ENCODE data around the gene ACSF2.
A peak's percentile ranks its signal among the peaks of the same experiment; 100 is the strongest.

The ACSF2 gene

DNA sequence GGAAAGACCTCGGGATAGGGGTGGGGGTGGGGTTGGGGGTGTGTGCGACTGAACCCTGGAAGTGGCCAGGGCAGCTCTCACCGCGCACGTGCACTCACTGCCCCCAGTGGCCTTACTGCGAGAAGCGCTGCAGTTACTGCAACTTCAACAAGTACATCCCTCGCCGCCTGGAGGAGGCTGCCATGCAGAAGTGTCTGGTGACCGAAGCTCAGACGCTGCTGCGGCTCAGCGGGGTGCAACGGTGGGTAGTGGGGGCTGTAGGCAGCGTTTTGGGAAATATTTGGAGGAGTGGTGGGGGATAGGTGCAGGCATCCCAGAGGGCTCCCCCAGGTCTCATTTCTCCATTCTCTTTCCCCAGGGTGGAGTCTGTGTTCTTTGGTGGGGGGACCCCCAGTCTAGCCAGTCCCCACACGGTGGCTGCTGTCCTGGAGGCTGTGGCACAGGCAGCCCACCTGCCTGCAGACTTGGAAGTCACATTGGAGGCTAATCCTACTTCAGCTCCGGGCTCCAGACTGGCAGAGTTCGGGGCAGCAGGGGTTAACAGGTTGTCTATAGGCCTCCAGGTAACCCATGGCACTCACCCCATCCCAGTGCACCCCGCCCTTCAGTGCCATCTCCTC lies 53.6 kb downstream of the ACSF2 start:
- DNase-seq = peak; percentile 90 to 91

DNA sequence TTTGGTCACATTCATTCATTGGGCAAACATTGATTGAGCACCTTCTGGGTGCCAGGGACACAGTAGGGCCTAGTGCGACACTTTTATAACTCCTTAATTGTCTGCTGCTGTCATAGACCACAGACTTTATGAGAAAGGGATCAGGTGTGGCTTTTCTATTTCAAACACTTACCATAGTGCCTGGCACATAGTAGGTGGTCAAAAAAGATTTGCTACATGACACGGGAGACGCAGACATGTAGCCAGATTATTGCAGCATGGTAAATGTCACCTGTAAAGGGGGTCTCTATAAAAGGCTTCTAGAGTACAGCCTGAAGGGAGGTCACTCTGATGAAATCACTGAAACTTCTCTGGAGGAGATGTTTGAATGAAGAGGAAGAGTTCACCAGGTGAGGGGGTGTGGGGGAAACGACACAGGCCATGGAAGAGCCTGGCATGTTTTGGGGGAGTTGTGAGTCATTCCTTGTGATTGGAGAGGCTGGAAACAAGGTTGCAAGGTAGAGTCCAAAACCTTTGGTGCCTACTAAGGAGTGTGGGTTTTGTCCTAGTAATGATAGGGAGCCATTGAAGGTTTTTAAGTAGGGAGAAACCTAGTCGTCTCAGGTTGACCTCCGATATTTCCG lies 54.2 kb downstream of the ACSF2 start:
- no peak for DNase-seq

DNA sequence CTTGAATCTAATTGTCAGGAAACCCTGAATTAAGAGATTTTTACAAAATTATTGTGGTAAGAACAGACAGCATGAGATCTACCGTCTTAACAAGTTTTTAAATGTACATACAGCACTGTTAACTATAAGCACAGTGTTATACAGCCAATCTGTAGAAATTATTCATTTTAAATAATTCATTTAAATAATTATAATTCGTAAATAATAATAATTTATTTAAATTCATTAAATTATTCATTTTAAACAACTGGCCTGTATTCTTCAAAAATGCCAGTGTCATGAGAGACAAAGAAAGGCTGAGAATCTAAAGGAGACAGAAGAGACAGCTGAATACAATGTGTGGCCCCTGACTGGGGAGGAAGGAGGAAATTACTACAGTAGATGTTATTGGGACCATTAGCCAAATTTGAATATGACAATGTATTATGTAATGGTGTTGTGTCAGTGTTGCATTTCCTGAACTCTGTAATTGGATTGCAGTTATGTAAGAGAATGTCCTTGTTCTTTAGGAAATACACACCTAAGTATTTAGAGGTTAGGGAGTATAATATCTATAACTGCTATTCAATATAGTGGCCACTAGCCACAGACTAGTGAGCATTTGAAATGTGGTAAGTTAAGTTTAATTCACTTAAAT lies 55.0 kb downstream of the ACSF2 start:
- DNase-seq = no peak

DNA sequence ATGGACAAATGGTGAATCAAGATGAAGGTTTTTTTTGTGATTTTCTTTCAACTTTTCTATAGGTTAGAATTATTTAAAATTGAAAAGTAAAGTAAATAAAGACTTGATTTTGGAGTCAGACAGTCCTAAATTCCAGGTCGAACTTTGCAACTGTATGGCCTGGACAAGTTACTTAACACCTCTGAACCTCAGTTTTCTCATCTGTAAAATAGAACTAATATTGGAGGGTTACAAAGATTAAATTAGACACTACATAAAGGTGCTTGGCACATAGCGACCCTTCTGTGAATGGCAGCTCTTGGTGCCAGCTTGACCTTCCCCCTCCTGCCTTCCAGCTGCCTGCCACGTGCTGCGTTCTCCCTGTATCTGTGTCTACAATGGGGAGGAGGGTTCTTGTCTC lies 55.6 kb downstream of the ACSF2 start:
- DNase-seq = no peak

DNA sequence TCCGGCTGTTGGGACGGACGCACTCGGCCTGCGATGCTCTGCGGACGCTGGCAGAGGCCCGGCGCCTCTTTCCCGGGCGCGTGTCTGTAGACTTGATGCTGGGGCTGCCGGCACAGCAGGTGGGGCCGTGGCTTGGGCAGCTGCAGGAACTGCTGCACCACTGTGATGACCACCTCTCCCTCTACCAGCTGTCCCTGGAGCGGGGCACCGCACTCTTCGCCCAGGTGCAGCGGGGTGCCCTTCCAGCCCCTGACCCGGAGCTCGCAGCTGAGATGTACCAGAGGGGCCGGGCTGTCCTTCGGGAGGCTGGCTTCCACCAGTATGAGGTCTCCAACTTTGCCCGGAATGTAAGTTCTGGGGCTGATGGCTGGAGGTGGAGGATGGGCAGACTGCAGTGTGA lies 56.1 kb downstream of the ACSF2 start:
- no peak for DNase-seq

DNA sequence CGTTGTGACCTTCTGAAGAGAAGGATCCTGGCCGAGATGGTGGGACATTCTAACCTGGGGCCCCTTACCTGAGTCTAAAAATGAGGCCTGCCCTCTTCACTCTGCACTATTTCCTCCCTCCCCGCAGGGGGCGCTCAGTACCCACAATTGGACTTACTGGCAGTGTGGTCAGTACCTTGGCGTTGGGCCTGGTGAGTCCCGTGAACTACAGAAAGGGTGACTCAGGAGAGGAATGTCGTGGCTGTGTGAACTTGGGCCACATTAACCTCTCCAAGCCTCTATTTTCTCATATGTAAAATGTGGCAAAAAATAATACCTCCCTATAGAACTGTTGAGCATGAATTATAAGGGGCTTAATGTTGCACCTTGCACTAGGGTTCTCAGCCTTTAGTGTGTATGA lies 56.5 kb downstream of the ACSF2 start:
- peak; percentile 79 to 89 for DNase-seq

DNA sequence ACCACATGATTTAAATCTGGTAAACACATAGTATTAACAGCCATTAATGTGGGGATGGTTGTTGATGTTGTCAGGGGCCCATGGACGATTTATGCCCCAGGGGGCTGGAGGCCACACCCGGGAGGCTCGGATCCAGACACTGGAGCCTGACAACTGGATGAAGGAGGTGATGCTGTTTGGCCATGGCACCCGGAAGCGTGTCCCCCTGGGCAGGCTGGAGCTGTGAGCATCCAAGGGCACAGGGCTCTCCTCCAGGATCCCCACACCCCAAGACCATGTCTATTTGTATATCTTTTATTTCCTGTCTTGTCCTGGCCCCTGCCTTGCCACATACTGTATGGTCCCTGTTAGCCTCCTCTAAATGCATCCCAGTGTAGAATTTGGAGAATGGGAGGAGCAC lies 57.2 kb downstream of the ACSF2 start:
- DNase-seq = no peak

DNA sequence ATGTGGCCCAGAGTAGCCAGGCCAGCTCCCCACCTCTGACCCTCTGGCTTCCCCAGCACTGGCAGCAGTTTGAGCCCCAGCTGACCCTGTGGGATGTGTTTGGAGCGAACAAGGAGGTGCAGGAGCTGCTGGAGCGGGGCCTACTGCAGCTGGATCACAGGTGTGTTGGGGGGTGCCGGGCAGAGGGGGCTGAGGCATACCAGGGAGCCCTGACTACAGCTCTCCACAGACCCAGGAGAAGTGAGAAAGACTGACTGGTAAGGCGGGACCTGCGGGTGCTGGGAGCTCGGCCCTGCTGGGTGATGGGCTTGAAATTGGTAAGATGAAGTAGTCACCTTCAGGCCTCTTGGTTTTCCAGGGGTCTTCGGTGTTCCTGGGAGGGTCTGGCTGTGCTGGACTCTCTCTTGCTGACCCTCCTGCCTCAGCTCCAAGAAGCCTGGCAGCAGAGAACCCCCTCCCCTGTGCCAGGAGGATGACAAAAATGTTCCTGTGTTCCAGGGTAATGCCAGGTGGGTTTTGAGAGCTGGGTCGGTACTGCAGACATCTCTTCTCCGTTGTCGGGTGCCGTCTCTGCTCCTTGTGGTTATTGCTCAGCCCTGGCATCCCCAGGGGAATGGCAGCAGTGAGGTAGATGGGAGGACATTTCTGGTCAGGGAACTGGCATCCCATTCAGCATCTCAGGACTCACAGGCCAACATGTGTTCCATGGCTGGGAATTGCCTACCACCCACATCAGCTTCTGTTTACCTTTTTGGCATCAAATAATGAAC lies 58.6 kb downstream of the ACSF2 start:
- no peak for DNase-seq

DNA sequence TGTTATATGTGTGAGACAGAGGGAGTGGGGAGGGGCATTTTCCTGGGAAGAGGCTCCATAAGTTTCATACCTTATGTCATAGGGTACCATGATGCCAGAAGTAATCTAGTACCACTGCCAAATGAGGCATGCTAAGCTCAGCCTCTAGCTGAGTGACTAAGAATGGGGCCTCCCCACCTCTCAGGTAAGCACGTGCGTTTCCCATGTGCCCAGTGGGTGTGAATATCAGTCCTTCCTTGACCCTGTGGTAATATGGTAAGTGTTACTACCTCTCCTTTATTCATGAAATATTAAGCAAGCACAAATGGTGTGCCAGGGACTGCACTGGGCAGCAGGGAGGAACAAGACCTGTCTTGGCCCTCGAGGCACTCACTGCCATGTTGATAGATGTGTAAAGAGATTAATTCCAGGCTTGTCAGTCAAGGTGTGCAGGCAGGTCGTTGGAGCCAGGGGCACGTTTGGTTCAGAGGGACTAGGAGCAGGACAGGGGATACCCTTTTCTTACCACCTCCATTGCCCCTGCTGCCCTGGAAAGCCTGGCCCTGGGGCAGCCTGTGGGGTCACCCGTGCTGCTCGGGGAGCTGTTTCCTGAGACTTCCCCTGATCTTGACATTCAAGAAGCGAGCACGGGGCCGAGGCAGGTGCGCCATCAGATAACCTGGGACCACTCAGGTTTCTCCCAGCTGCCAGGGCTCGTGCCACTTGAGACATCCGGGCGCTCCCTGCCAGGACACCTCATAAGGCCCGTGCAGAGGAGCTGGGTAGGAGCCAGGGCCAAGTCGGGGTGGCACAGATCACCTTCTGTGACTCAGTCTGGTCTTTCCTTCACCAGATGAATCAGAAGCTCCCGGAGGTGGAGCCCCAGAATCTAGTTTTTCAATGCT lies 61.4 kb downstream of the ACSF2 start:
- no peak for DNase-seq

DNA sequence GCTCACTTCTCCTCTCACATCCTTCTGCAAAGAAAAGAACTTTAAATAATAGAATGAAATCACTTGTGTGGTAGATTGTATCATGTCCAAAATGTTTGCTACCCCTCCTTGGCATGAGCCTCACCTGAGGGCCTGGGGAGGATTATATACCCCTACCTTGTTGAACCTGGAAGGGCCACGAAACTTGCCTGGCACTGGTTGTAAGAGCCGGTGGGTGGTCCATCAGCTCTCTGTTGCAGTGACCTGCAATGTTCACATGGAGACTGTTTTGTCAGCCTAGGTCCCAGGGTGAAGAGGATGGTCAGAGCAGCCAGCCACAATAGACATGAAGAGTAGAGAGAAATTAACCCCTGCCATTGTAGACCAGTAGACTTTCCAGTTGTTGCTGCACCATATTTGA lies 62.9 kb downstream of the ACSF2 start:
- no peak for DNase-seq

DNA sequence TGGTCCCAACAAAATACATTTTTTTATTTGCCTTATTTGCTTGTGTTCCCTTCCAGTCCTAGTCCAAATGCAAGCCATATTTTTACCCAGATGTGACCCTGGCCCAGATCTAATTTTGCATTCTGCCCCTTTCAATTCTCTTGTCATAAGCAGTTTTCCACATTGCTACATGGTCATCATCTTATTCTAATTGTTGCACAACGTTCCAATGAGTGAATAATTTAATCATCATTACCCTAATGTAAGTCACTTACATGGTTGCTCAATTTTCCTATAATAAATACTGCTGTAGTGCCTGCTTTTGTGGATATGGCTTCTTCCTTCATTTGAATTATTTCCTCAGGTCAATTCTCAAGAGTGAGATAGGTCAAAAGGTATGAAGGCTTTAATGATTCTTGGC lies 65.5 kb downstream of the ACSF2 start:
- no peak for DNase-seq

DNA sequence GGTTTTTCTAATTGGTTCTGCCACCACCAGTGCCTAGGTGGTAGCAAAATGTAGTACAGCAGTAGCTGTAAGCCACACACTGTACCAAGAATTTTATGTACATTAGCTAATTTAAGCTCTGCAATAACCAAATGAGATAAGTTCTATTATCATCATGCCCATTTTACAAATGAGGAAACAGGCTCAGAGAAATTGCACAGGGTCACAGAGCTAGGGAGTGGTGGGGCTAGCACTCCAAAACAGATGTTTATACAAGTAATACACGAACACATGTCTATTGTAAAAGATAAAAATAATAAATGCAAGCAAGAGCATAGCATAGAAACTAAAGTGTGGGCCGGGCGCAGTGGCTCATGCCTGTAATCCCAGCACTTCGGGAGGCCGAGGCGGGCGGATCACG lies 66.2 kb downstream of the ACSF2 start:
- DNase-seq = no peak

DNA sequence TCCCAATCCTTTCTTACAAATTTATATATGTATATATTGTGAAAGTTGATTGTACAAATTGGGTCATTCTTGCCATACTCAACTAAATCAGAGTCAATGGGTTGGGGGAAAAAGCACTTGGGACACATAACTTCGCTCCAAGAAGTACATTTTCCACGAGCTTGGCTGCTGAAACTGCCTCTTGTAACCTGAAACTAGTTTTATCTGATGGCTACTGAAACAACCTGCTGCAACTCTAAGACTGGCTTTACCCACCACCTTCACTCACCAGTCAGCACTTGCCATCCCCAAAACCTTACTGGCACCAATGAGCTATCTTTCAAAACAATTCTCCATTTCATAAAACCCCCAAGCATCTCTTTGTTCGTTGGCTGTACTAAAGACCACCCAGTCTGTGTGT lies 67.7 kb downstream of the ACSF2 start:
- DNase-seq = no peak

DNA sequence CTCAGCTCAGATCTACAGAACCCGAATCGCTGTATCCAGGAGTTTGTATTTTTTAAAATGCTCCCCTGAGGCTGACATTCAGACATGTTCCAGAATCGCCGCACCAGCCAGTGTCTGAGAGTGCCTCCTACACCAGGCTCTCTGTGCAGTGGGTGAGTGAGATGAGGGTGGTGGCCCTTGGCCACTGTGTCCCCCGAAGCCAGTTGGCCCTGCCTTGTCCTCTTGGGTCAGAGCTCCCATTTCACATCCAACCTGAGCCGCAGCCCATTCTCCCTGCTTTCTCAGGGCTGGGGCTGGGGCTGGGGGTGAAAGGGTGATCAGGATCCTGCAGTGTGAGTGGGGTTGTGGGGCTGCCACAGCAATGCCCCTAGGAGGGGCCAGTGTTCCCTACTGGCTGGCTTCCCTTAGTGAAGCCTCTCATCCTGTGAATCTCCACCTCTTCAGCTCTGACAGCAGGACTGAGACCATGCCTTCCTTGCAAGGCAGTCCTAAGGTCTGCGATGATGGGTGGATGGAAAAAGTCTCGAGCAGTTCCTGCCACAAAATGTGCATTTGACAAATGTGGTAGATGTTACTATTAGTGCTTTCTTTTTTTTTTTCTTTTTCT lies 69.3 kb downstream of the ACSF2 start:
- DNase-seq = no peak

DNA sequence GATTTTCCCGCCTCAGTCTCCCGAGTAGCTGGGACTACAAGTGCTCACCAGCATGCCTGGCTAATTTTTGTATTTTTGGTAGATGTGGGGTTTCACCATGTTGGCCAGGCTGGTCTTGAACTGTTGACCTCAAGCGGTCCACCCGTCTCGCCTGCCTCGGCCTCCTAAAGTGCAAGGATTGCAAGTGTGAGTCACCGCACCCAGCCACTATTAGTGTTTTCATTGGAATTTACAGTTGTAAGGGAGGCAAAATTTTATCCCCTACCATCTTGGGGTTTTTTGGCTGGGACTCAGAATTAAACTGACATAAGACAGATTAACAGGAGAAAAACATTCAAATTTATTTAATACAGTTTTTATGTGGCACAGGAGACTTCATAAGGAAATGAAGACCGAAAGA lies 69.9 kb downstream of the ACSF2 start:
- no peak for DNase-seq

DNA sequence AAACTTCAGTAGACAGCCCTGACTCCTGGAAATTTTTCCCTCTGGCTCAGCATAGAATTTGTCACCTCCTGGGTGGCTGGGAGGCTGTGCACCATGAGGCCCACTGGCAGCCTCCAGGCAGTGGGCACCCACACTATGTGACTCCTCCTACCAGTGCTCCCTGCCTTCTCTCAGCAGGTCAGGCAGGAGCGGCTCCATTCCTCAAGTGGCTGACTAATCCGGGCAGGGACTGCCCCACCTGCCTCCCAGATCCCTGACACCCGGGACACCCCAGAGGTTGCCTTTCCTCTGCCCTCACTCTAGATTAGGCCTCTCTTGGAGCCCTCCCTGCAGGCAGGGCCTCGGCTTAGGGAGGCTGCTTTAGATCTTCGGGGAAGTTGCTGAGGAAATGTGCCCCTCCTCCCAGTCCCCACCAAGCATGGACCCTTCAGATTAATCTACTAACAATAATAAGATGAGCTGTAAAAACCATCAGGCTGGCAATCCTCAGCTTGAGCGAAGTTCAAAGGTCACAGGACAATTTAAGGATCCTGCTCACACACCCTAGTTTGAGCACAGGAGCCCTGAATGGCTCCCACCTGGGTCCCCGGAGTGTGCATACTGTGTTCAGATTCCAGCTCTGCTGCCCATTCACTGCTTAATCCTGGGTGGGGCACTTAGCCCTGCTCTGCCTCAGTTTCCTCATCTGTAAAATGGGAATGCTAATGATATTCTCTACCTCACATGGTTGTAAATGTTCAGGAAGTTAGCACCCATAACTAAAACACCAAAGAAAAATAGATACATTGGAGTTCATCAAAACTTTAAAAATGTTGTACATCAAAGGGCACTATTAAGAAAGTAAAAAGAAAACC lies 72.2 kb downstream of the ACSF2 start:
- DNase-seq = no peak

DNA sequence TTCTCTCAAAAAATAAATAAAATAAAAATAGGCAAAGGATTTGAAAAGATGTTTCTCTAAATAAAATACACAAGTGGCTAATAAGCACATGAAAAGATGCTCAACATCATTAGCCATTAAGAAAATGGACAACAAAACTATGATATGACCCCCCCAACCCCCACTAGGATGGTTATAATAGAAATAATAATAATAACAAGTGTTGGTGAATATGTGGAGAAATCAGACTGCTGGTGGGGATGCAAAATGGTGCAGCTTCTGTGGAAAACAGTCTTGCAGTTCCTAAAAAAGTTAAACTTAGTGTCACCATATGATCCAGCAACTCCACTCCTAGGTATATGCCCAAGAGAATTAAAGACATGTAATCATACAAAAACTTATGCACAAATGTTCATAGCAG lies 73.3 kb downstream of the ACSF2 start:
- DNase-seq = no peak

DNA sequence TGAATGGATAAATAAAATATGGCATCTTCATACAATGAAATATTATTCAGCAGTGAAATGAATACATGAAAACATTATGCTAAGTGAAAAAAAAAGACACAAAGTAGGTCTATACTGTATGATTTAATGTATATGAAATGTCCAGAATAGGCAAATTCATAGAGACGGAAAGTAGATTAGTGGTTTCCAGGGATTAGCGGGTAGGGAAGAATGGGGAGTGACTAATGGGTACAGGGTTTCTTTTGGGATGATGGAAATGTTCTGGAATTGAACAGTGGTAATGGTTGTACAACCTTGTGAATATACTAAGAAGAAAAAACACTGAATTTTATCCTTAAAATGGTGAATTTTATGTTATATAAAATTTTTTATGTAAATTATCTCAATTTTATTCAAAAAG lies 73.7 kb downstream of the ACSF2 start:
- DNase-seq = no peak

DNA sequence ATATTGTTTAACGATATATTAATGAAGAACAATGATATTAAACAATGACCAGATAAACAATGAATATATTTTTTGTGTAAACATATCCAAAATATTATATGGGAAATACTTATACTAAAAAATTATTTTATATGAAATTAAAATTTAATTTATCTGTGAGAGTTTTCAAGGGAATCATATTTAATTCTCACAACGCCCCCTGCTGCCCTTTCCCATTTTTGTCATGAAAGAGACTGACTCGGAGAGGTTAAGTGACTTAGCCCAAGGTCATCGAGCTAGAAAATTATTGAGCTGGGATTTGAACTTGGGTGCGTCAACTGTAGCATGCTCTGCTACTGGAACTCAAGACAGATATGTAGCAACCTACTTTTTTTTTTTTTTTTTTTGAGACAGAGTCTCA lies 75.0 kb downstream of the ACSF2 start:
- peak; percentile 37 to 62 for DNase-seq

DNA sequence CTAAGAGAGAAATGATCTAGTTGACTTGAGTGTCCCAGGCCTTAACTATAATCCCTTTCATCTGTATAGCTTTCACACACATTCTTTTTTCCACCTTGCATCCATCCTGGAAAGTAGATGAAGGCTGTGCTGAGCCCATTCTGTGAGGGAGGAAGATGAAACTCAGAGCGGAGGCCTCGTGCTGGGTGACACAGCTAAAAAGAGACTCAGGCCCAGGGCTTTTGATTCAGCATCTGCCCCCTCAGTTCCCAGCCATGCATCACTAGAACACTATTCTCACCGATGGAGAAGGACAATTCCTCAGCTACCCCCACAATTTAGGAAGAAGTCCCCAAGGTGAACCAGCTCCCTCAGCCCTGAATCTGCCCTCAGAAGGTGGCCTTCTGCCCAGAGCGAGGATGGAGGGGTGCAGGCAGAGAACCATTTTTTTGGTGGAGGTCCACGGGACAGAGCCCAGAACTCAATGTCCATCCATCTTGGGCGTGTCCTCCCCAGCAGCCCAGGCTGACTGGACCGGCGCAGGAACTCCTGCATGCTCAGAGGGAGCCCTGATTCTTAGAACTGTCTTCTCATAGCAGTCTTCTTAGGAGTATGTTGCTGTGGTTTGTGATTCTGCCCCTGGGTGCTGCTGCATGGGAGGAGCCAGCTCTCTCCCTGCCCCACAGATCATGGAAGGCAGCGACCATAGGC lies 76.4 kb downstream of the ACSF2 start:
- no peak for DNase-seq

DNA sequence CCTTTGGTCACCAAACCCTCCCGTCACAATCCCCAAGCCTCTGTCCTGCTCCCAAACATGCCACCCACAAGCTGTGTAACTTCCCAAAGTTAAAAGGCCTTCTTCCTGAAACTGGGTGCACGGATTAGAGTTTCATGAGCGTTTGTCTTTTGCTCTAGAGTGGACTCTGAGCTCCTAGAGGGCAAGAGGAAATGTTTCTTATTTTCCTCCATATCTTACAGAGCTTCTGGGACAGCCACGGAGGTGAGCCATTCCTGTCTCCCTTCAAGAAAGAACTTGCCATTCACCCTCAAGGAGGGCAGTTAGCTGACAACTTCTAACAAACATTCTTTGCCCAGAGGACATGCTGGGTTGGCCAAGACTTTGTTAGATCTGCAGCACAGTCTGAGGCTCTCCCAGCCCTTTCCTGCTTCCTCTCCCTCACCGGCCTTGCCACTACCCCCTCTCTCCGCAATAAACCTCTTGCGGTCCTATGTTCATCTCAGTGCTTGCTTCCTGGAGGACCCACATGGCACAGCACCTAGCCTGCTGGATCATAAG lies 79.6 kb downstream of the ACSF2 start:
- DNase-seq = no peak
